Adipose tissue (tissue), 3 donors: Measurements from ENCODE around the gene CPA5. TPM values are rescaled to one million over a fixed set of nuclear protein-coding genes. Genes with fewer than 3 reads are reported as not detected.
"Not testable (repeated sequence)": the region's sequence is repeated elsewhere in the genome, so short reads cannot be mapped to it uniquely, and the experiment has no call there.

ENCODE experiments used
- H3K27ac ChIP-seq: one replicate; pipeline ENCODE4 v1.5.1; 2013; ENCODE audit warnings: low read depth, low read length
- WGBS, 3 donors: extraction: QIAGEN DNeasy Blood & Tissue Kit; methylation state at CpG; one replicate each; pipeline ENCODE4 v1.1.7; 2013; 5-methylcytosine and 5-hydroxymethylcytosine counted together
- polyA plus RNA-seq, 3 donors: library from polyadenylated mRNA; stranded (reverse); fragments of 200-250 nt; gene quantifications; one replicate each; pipeline ENCODE4 v1.2.3, GENCODE V29; 2013
- donor health status: healthy with polysubstance abuse.
- donor health status: Bipolar disorder and iron deficiency.
- donor health status: healthy.

The CPA5 gene
- polyA plus RNA-seq, result under 1 TPM in 2 of 3 donors, not detected in 1; 0.04 to 0.20 TPM

- no peak within 1 kb of the TSS for H3K27ac ChIP-seq
- 93 to 94% (median 94%) methylated on average over 5 of the region's 5 CpGs for WGBS, 3 donors
Measured at GRCh38 chr7:130344271-130344866, at the start of gene CPA5. TSS of gene CPA5 (plus strand) at chr7:130344816. CDS start at chr7:130346486, 1,670 bp downstream.

- H3K27ac ChIP-seq, result no peak overlapping the region
- WGBS, 3 donors, result 94 to 97% (median 94%) methylated on average over 13 of the region's 13 CpGs
Measured at GRCh38 chr7:130296221-130296951, 48.2 kb upstream of the CPA5 start.

GRCh38 chr7:130297628-130298543 lies 46.7 kb upstream of the CPA5 start:
- H3K27ac ChIP-seq, result no peak overlapping the region
- WGBS, 3 donors, result 88 to 91% (median 90%) methylated on average over 20 of the region's 20 CpGs

GRCh38 chr7:130298544-130299326 lies 45.9 kb upstream of the CPA5 start:
- WGBS, 3 donors, result 82 to 83% (median 82%) methylated on average over 5 of the region's 5 CpGs
- no peak overlapping the region for H3K27ac ChIP-seq

GRCh38 chr7:130299866-130300265 lies 44.8 kb upstream of the CPA5 start:
- no peak overlapping the region for H3K27ac ChIP-seq
- WGBS, 3 donors, result 81 to 93% (median 89%) methylated on average over 7 of the region's 7 CpGs

- 76 to 84% (median 79%) methylated on average over 8 of the region's 8 CpGs for WGBS, 3 donors
- no peak overlapping the region for H3K27ac ChIP-seq
Measured at GRCh38 chr7:130301501-130302020, 43.1 kb upstream of the CPA5 start.

GRCh38 chr7:130302649-130303048 lies 42.0 kb upstream of the CPA5 start:
- no peak overlapping the region for H3K27ac ChIP-seq

GRCh38 chr7:130303127-130303526 lies 41.5 kb upstream of the CPA5 start:
- 30 to 60% (median 57%) methylated on average over 2 of the region's 2 CpGs for WGBS, 3 donors
- no peak overlapping the region for H3K27ac ChIP-seq

GRCh38 chr7:130303551-130303950 lies 41.1 kb upstream of the CPA5 start:
- WGBS, 3 donors, result 59 to 78% (median 70%) methylated on average over 5 of the region's 5 CpGs

GRCh38 chr7:130303982-130304381 lies 40.6 kb upstream of the CPA5 start:
- WGBS, 3 donors, result 70 to 96% (median 88%) methylated on average over 5 of the region's 5 CpGs
- no peak overlapping the region for H3K27ac ChIP-seq

More at GRCh38 chr7:130303551-130303950, 41.1 kb upstream of the CPA5 start:
- no peak overlapping the region for H3K27ac ChIP-seq

- WGBS, 3 donors, result 83 to 98% (median 91%) methylated on average over 3 of the region's 3 CpGs
- no peak overlapping the region for H3K27ac ChIP-seq
Measured at GRCh38 chr7:130304878-130305277, 39.7 kb upstream of the CPA5 start.

GRCh38 chr7:130305433-130306042 lies 39.1 kb upstream of the CPA5 start:
- H3K27ac ChIP-seq, result no peak overlapping the region
- WGBS, 3 donors, result 72 to 84% (median 78%) methylated on average over 21 of the region's 21 CpGs

- no peak overlapping the region for H3K27ac ChIP-seq
- 63 to 76% (median 73%) methylated on average over 6 of the region's 6 CpGs for WGBS, 3 donors
Measured at GRCh38 chr7:130309986-130310385, 34.6 kb upstream of the CPA5 start.

GRCh38 chr7:130314305-130314704 lies 30.3 kb upstream of the CPA5 start:
- WGBS, 3 donors, result 76 to 84% (median 79%) methylated on average over 6 of the region's 6 CpGs
- no peak overlapping the region for H3K27ac ChIP-seq

GRCh38 chr7:130319541-130319940 lies 25.1 kb upstream of the CPA5 start:
- no peak overlapping the region for H3K27ac ChIP-seq
- 93 to 100% (median 96%) methylated on average over 1 of the region's 1 CpG for WGBS, 3 donors

GRCh38 chr7:130321542-130322229 lies 22.9 kb upstream of the CPA5 start:
- not testable (repeated sequence) for H3K27ac ChIP-seq

GRCh38 chr7:130322615-130323014 lies 22.0 kb upstream of the CPA5 start:
- no peak overlapping the region for H3K27ac ChIP-seq
- WGBS, 3 donors, result 91 to 96% (median 91%) methylated on average over 7 of the region's 7 CpGs

More at GRCh38 chr7:130321542-130322229, 22.9 kb upstream of the CPA5 start:
- WGBS, 3 donors, result 73 to 95% (median 80%) methylated on average over 3 of the region's 3 CpGs
